Measurements from ENCODE around the gene VRK3. TPM values are rescaled to one million over a fixed set of nuclear protein-coding genes. Genes with fewer than 3 reads are reported as not detected.
"Not testable (repeated sequence)": the region's sequence is repeated elsewhere in the genome, so short reads cannot be mapped to it uniquely, and the experiment has no call there.

Gene VRK3
- total and polyA plus RNA-seq, 2 of the 4 experiments (the other 2 are of a cell fraction): 28.7 to 35.8 TPM

DNA sequence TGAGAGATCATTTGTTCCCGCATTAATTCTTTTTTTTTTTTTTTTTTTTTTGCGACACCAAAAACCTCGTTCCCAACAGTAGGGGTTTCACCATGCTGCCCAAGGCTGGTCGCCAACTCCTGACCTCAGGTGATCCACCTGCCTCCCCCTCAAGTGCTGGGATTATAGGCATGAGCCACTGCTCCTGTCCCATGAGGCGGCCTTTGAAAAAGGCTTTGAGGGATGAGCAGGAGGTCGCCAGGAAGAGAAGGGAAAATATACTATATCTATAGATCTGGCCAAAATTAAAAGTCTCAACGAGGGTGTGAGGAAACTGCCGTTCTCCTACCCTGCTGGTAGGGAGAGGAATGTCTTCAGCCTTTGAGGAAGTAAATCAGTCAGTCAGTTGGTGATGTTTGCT, 26.8 kb upstream of the VRK3 start:
- Histone ChIP-seq H3K9me1 (ENCODE audit: insufficient read depth, low read length) (no peaks in the 10 kb centered on the region), H2BK20ac (ENCODE audit: low read depth, low read length) (no peak overlapping the region), H4K20me1 (ENCODE audit: insufficient read depth, low read length) (no peaks in the 10 kb centered on the region), H2AK5ac (ENCODE audit: low read depth, low read length) (no peak overlapping the region), H4K8ac (ENCODE audit: low read depth in 2 of 2, low read length in 2 of 2) (no peak overlapping the region), H2BK120ac (ENCODE audit: low read depth, low read length) (no peak overlapping the region), H3K27me3 (ENCODE audit: control insufficient read depth, insufficient read depth, low read length) (no peaks in the 10 kb centered on the region), H3K4me3 (ENCODE audit: insufficient read depth, low read depth, low read length) (no peak overlapping the region), H2BK5ac (ENCODE audit: low read depth, low read length, poor library complexity, severe bottlenecking) (no peak overlapping the region), H2AFZ (replicated peaks; ENCODE audit: low read length, poor library complexity) (no peak overlapping the region), H4K91ac (ENCODE audit: insufficient read depth, low read depth, low read length) (no peak overlapping the region), H3K23ac (ENCODE audit: low read depth, low read length) (no peak overlapping the region), H3K4me2 (ENCODE audit: low read depth, low read length) (no peak overlapping the region), H3K27ac (ENCODE audit: insufficient read depth, low read length) (no peak overlapping the region), H3K4ac (ENCODE audit: low read depth, low read length) (no peak overlapping the region), H3K9ac (ENCODE audit: low read depth, low read length) (no peak overlapping the region), H3K79me1 (ENCODE audit: low read depth in 1 of 2, low read length in 2 of 2) (no peaks in the 10 kb centered on the region), H2AK9ac (replicated peaks; ENCODE audit: low read depth, low read length, poor library complexity) (no peak overlapping the region), H3K4me1 (ENCODE audit: control insufficient read depth, insufficient read depth, low read length) (no peaks in the 10 kb centered on the region), H4K5ac (ENCODE audit: low read depth, low read length) (no peak overlapping the region), H3K14ac (replicated peaks; ENCODE audit: low read depth, low read length) (no peak overlapping the region), H3K56ac (ENCODE audit: extremely low read depth, insufficient read depth, low read length) (no peak overlapping the region), H3K18ac (ENCODE audit: low read depth, low read length) (no peak overlapping the region), H3K9me3 (ENCODE audit: control insufficient read depth, insufficient read depth, low read length) (peaks cover 9% of the 10 kb centered on the region), H2BK15ac (ENCODE audit: low read depth, low read length) (no peak overlapping the region), H3K36me3 (ENCODE audit: control insufficient read depth, insufficient read depth, low read length) (peaks cover 4% of the 10 kb centered on the region; the same call in 1 of the 2 replicates)
- dilution Hi-C loops (cut with HindIII; ENCODE audit: low sequenced_read_pairs, unreplicated experiment) (no loop called here), in situ Hi-C loops (cut with MboI; ENCODE audit: low sequenced_read_pairs) (no loop called here), intact Hi-C loops (cut with micrococcal nuclease) (no loop called here)
- ATAC-seq (ENCODE audit: low read depth) (no peak), DNase-seq (no peak)
- WGBS, 2 experiments (ENCODE audit: extremely low coverage in 2 of 2, insufficient read length in 1 of 2): 80% methylated on average over 1 of the region's 8 CpGs; no CpG with 5 or more reads in 1 of the 2 experiments
- CTCF ChIA-PET: no interaction called here
- no peak for TF ChIP-seq POLR2A (IDR thresholded peaks at IDR 0.05; ENCODE audit: low read depth, low read length)
- TF ChIP-seq RAD21 (IDR thresholded peaks at IDR 0.05; ENCODE audit: low read length): no peak
- TF ChIP-seq MXI1 (IDR thresholded peaks at IDR 0.05; ENCODE audit: borderline replicate concordance, low read depth, low read length): no peak
- no peak for TF ChIP-seq NFE2L2 (IDR thresholded peaks at IDR 0.05; ENCODE audit: low read depth, low read length)
- no peak for TF ChIP-seq RCOR1 (IDR thresholded peaks at IDR 0.05; ENCODE audit: insufficient replicate concordance, low read length)
- TF ChIP-seq CEBPB (IDR thresholded peaks at IDR 0.05; ENCODE audit: low read depth, low read length): no peak
- no peak for TF ChIP-seq MAFK (IDR thresholded peaks at IDR 0.05; ENCODE audit: low read depth, low read length)
- TF ChIP-seq CHD1 (IDR thresholded peaks at IDR 0.05; ENCODE audit: low read depth, low read length): no peak
- no peak for TF ChIP-seq SMC3 (IDR thresholded peaks at IDR 0.05; ENCODE audit: low read depth, low read length)
- BruUV-seq (replicated peaks): no TSS peak
- POLR2A ChIA-PET (ENCODE audit: unreplicated experiment): no interaction called here

DNA sequence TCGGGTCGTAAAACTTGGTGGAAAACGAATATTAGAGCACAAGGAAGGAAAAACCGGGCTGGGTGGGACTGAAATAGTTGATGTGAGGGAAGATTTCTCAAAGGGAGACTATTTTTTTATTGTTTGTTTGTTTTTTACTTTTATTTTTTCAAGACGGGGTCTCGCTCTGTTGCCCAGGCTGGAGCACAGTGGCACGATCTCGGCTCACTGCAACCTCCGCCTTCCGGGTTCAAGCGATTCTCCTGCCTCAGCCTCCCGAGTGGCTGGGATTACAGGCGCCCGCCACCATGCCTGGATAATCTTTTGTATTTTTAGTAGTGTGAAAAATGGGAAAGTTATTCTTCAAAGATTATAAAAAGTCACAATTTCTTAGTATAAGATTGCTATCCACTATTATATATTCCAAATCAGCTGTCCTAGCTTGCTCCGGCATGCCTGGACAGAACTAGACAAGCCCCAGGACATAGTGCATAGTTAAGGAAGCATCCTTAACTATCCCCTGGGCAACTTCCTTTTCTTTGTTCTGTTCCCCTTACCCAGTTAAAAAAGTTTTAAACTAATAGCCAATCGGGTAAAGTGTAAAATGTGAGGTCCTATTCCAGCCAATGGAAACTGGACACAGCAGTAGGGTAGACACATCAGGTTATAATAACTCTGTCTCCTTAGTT, 26.2 kb upstream of the VRK3 start:
- H3K79me1 ChIP-seq (ENCODE audit: low read depth in 1 of 2, low read length in 2 of 2); ATAC-seq (ENCODE audit: low read depth); H4K91ac ChIP-seq (ENCODE audit: insufficient read depth, low read depth, low read length); H3K9ac ChIP-seq (ENCODE audit: low read depth, low read length); H4K20me1 ChIP-seq (ENCODE audit: insufficient read depth, low read length); H2BK5ac ChIP-seq (ENCODE audit: low read depth, low read length, poor library complexity, severe bottlenecking); BruUV-seq (replicated peaks); H3K27ac ChIP-seq (ENCODE audit: insufficient read depth, low read length); H2AK5ac ChIP-seq (ENCODE audit: low read depth, low read length); H3K4me1 ChIP-seq (ENCODE audit: control insufficient read depth, insufficient read depth, low read length); H3K9me1 ChIP-seq (ENCODE audit: insufficient read depth, low read length); dilution Hi-C loops (cut with HindIII; ENCODE audit: low sequenced_read_pairs, unreplicated experiment); H4K5ac ChIP-seq (ENCODE audit: low read depth, low read length); H3K4ac ChIP-seq (ENCODE audit: low read depth, low read length); H4K8ac ChIP-seq (ENCODE audit: low read depth in 2 of 2, low read length in 2 of 2); in situ Hi-C loops (cut with MboI; ENCODE audit: low sequenced_read_pairs); H3K56ac ChIP-seq (ENCODE audit: extremely low read depth, insufficient read depth, low read length); H3K27me3 ChIP-seq (ENCODE audit: control insufficient read depth, insufficient read depth, low read length); H3K18ac ChIP-seq (ENCODE audit: low read depth, low read length); H2BK15ac ChIP-seq (ENCODE audit: low read depth, low read length); H3K14ac ChIP-seq (replicated peaks; ENCODE audit: low read depth, low read length); DNase-seq; H2BK120ac ChIP-seq (ENCODE audit: low read depth, low read length); H3K23ac ChIP-seq (ENCODE audit: low read depth, low read length); H2BK20ac ChIP-seq (ENCODE audit: low read depth, low read length); intact Hi-C loops (cut with micrococcal nuclease); H3K36me3 ChIP-seq (ENCODE audit: control insufficient read depth, insufficient read depth, low read length): not testable (repeated sequence)
- peaks cover 14% of the 10 kb centered on the region for H3K9me3 ChIP-seq (ENCODE audit: control insufficient read depth, insufficient read depth, low read length)
- H2AFZ ChIP-seq (replicated peaks; ENCODE audit: low read length, poor library complexity): peak overlapping the region; percentile 96
- H3K4me3 ChIP-seq (ENCODE audit: insufficient read depth, low read depth, low read length): peak overlapping the region; percentile 57
- POLR2A ChIA-PET (ENCODE audit: unreplicated experiment): interaction anchor here (0.7 kb wide), 1 partner anchor 29 kb away, joined by 3 read pairs; no protein-coding TSS in a partner anchor
- CTCF ChIA-PET: interaction anchor here (0.7 kb wide), 1 partner anchor 113 kb away, joined by 3 read pairs; no protein-coding TSS in a partner anchor
- 28% methylated on average over 3 of the region's 16 CpGs; no CpG with 5 or more reads in 1 of the 2 experiments for WGBS, 2 experiments (ENCODE audit: extremely low coverage in 2 of 2, insufficient read length in 1 of 2)
- peak overlapping the region; percentile 72 for H3K4me2 ChIP-seq (ENCODE audit: low read depth, low read length)
- H2AK9ac ChIP-seq (replicated peaks; ENCODE audit: low read depth, low read length, poor library complexity): peak overlapping the region; percentile 3

All from IMR-90 (cell line).